ENCODE measurements around the gene RAD54L. TPM values are rescaled to one million over a fixed set of nuclear protein-coding genes. Genes with fewer than 3 reads are reported as not detected.

Gene RAD54L
- total RNA-seq, 1 experiment from 2014 or later = 29.4 TPM

DNA sequence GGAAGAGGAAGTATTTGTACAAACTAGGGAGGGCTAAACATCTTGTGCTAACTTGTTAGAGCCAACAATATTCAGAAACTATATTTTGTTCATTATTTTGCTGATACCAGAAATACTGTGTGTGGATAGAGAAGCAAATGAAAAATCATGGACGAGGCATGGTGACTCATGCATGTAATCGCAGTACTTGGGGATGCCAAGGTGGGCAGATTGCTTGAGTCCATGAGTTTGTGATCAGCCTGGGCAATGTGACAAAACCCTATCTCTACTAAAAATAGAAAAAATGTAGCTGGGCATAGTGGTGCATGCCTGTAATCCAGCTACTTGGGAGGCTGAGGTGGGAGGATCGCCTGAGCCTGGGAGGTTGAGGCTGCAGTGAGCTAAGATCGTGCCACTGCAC, 42.4 kb downstream of the RAD54L start:
- POLR2A ChIA-PET = interaction anchor here (0.6 to 0.7 kb wide), 3 partner anchors 13 to 255 kb away, joined by 3 to 13 read pairs (median 4); no protein-coding TSS in a partner anchor
- no peaks in the 10 kb centered on the region; the same call in 1 of the 2 replicates for H3K36me3 ChIP-seq (ENCODE audit: control insufficient read depth, insufficient read depth, low read length)
- intact Hi-C loops (cut with micrococcal nuclease; ENCODE audit: unreplicated experiment) (no loop called here), in situ Hi-C loops (cut with HindIII; ENCODE audit: low pct_unique_long_range_greater_than_20kb, low sequenced_read_pairs) (no loop called here)
- BruUV-seq (replicated peaks) = no TSS peak
- DNase-seq (ENCODE audit: low read depth, low spot score) (no peak), ATAC-seq (no peak)
- H3K4me1 ChIP-seq (ENCODE audit: control insufficient read depth, insufficient read depth, low read length) = no peaks in the 10 kb centered on the region
- no peak overlapping the region for H3K4me3 ChIP-seq (ENCODE audit: low read depth in 2 of 2, low read length in 2 of 2)
- CTCF ChIA-PET = no interaction called here
- H3K27me3 ChIP-seq (ENCODE audit: control insufficient read depth, insufficient read depth, low read length) = no peaks in the 10 kb centered on the region
- no peaks in the 10 kb centered on the region for H3K9me3 ChIP-seq (ENCODE audit: control insufficient read depth, insufficient read depth, low read depth, low read length)
- no peak for TF ChIP-seq TCF7L2 (IDR thresholded peaks at IDR 0.05; ENCODE audit: low read depth, low read length)
- TF ChIP-seq SIN3A (IDR thresholded peaks at IDR 0.05; ENCODE audit: borderline replicate concordance, insufficient read depth, low read depth, low read length) = no peak
- no peak for TF ChIP-seq POLR2AphosphoS5 (IDR thresholded peaks at IDR 0.05; ENCODE audit: low read depth, low read length)
- TF ChIP-seq, protein P1, sequence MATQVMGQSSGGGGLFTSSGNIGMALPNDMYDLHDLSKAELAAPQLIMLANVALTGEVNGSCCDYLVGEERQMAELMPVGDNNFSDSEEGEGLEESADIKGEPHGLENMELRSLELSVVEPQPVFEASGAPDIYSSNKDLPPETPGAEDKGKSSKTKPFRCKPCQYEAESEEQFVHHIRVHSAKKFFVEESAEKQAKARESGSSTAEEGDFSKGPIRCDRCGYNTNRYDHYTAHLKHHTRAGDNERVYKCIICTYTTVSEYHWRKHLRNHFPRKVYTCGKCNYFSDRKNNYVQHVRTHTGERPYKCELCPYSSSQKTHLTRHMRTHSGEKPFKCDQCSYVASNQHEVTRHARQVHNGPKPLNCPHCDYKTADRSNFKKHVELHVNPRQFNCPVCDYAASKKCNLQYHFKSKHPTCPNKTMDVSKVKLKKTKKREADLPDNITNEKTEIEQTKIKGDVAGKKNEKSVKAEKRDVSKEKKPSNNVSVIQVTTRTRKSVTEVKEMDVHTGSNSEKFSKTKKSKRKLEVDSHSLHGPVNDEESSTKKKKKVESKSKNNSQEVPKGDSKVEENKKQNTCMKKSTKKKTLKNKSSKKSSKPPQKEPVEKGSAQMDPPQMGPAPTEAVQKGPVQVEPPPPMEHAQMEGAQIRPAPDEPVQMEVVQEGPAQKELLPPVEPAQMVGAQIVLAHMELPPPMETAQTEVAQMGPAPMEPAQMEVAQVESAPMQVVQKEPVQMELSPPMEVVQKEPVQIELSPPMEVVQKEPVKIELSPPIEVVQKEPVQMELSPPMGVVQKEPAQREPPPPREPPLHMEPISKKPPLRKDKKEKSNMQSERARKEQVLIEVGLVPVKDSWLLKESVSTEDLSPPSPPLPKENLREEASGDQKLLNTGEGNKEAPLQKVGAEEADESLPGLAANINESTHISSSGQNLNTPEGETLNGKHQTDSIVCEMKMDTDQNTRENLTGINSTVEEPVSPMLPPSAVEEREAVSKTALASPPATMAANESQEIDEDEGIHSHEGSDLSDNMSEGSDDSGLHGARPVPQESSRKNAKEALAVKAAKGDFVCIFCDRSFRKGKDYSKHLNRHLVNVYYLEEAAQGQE (IDR thresholded peaks at IDR 0.05; ENCODE audit: insufficient read depth in 1 of 2, low read depth in 2 of 2, low read length in 1 of 2) = no peak
- H3K27ac ChIP-seq (ENCODE audit: low read length) = no peak overlapping the region

DNA sequence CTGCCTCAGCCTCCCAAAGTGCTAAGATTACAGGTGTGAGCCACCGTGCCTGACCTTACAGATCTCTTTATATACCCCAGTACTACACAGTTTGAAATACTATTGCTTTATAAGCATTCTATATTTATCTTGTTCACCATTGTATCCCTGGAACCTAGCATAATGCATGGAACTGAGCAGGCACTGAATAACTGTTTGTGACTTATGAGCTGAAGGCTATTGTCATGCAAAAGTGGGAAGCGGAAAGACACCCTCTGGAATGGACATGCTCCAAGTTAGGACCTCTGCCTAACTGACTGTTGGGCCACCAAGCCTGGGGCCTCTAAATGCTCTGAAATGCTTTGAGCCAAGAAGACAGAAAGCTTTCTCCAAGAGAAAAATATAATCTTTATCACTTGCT, 47.7 kb downstream of the RAD54L start:
- in situ Hi-C loops (cut with HindIII; ENCODE audit: low pct_unique_long_range_greater_than_20kb, low sequenced_read_pairs) = no loop called here
- ATAC-seq = no peak
- POLR2A ChIA-PET = no interaction called here

More for the DNA sequence above, 47.7 kb downstream of the RAD54L start:
- H3K27ac ChIP-seq (ENCODE audit: low read length) = no peak overlapping the region
- no peaks in the 10 kb centered on the region for H3K9me3 ChIP-seq (ENCODE audit: control insufficient read depth, insufficient read depth, low read depth, low read length)
- CTCF ChIA-PET = no interaction called here
- no TSS peak for BruUV-seq (replicated peaks)
- H3K4me1 ChIP-seq (ENCODE audit: control insufficient read depth, insufficient read depth, low read length) = peaks cover 4% of the 10 kb centered on the region; the same call in 1 of the 2 replicates
- intact Hi-C loops (cut with micrococcal nuclease; ENCODE audit: unreplicated experiment) = no loop called here
- peaks cover 19% of the 10 kb centered on the region for H3K36me3 ChIP-seq (ENCODE audit: control insufficient read depth, insufficient read depth, low read length)
- no peak overlapping the region for H3K4me3 ChIP-seq (ENCODE audit: low read depth in 2 of 2, low read length in 2 of 2)
- no peaks in the 10 kb centered on the region for H3K27me3 ChIP-seq (ENCODE audit: control insufficient read depth, insufficient read depth, low read length)
- no peak for TF ChIP-seq SIN3A (IDR thresholded peaks at IDR 0.05; ENCODE audit: borderline replicate concordance, insufficient read depth, low read depth, low read length)
- TF ChIP-seq TCF7L2 (IDR thresholded peaks at IDR 0.05; ENCODE audit: low read depth, low read length) = no peak
- no peak for TF ChIP-seq CTCF (IDR thresholded peaks at IDR 0.05)
- TF ChIP-seq, protein P1 (IDR thresholded peaks at IDR 0.05; ENCODE audit: insufficient read depth in 1 of 2, low read depth in 2 of 2, low read length in 1 of 2) = no peak
- no peak for DNase-seq (ENCODE audit: low read depth, low spot score)
